Subcutaneous abdominal adipose tissue (tissue), 5 donors: ENCODE data around the gene PLCH1.
"Not testable (repeated sequence)": the region's sequence is repeated elsewhere in the genome, so short reads cannot be mapped to it uniquely, and the experiment has no call there.

ENCODE experiments used
- H3K27ac ChIP-seq: one replicate; pipeline ENCODE4 v1.7.0; 2013; ENCODE audit warnings: low read depth, mild to moderate bottlenecking, inconsistent platforms, low read length, moderate library complexity
- H3K27me3 ChIP-seq, 5 donors: one replicate each; pipeline ENCODE4 v1.7.0; 2013; ENCODE audit warnings: low read length in 5 of 5, inconsistent platforms in 1 of 5; ENCODE audit not compliant: control insufficient read depth in 5 of 5, insufficient read depth in 4 of 5
- H3K36me3 ChIP-seq, 5 donors: one replicate each; pipeline ENCODE4 v1.7.0; 2013; ENCODE audit warnings: low read length in 5 of 5; ENCODE audit not compliant: control insufficient read depth in 5 of 5, insufficient read depth in 5 of 5
- H3K4me1 ChIP-seq, 5 donors: one replicate each; pipeline ENCODE4 v1.7.0; 2013; ENCODE audit warnings: low read length in 5 of 5, mild to moderate bottlenecking in 3 of 5, moderate library complexity in 1 of 5; ENCODE audit not compliant: control insufficient read depth in 5 of 5, insufficient read depth in 5 of 5
- H3K4me3 ChIP-seq, 5 donors: one replicate each; pipeline ENCODE4 v1.7.0; 2013; ENCODE audit warnings: low read length in 5 of 5, low read depth in 1 of 5
- H3K9ac ChIP-seq, 5 donors: one replicate each; pipeline ENCODE4 v1.7.0; 2013; ENCODE audit warnings: low read length in 5 of 5, mild to moderate bottlenecking in 4 of 5, moderate library complexity in 3 of 5
- H3K9me3 ChIP-seq, 5 donors: one replicate each; pipeline ENCODE4 v1.7.0; 2013; ENCODE audit warnings: low read length in 5 of 5; ENCODE audit not compliant: control insufficient read depth in 5 of 5
- donor health status: healthy.
- donor health status: healthy.
- donor health status: healthy.
- donor health status: healthy.
- donor health status: healthy.

PLCH1 gene

GRCh38 chr3:155648013-155648591 lies 96.8 kb downstream of the PLCH1 start:
- Histone ChIP-seq H3K4me3 (no peak overlapping the region), H3K36me3 (no peaks in the 10 kb centered on the region), H3K27me3 (peaks cover 0 to 4% (median 0%) of the 10 kb centered on the region in 5 donors), H3K4me1 (no peaks in the 10 kb centered on the region), H3K27ac (no peak overlapping the region), H3K9ac (no peak overlapping the region), H3K9me3 (no peaks in the 10 kb centered on the region)

- Histone ChIP-seq H3K36me3 (no peaks in the 10 kb centered on the region), H3K9me3 (no peaks in the 10 kb centered on the region), H3K4me3 (no peak overlapping the region), H3K4me1 (no peaks in the 10 kb centered on the region), H3K27ac (no peak overlapping the region), H3K9ac (no peak overlapping the region), H3K27me3 (peaks cover 0 to 2% (median 0%) of the 10 kb centered on the region in 5 donors)
Measured at GRCh38 chr3:155647206-155647605, 97.7 kb downstream of the PLCH1 start.

- H3K27ac ChIP-seq, result no peak overlapping the region
- H3K4me3 ChIP-seq, result no peak overlapping the region
- no peaks in the 10 kb centered on the region for H3K4me1 ChIP-seq
- H3K27me3 ChIP-seq, result peaks cover 0 to 2% (median 0%) of the 10 kb centered on the region in 5 donors
- H3K36me3 ChIP-seq, result no peaks in the 10 kb centered on the region
- H3K9ac ChIP-seq, result no peak overlapping the region
- no peaks in the 10 kb centered on the region for H3K9me3 ChIP-seq
Measured at GRCh38 chr3:155646669-155647068, 98.2 kb downstream of the PLCH1 start.

- Histone ChIP-seq H3K4me3 (no peak overlapping the region), H3K4me1 (no peaks in the 10 kb centered on the region), H3K27ac (no peak overlapping the region), H3K9me3 (no peaks in the 10 kb centered on the region), H3K9ac (no peak overlapping the region), H3K36me3 (no peaks in the 10 kb centered on the region), H3K27me3 (peaks cover 0 to 2% (median 0%) of the 10 kb centered on the region in 5 donors)
Measured at GRCh38 chr3:155646128-155646527, 98.7 kb downstream of the PLCH1 start.

- no peaks in the 10 kb centered on the region for H3K4me1 ChIP-seq
- H3K9me3 ChIP-seq, result no peaks in the 10 kb centered on the region
- no peak overlapping the region for H3K4me3 ChIP-seq
- H3K27ac ChIP-seq, result no peak overlapping the region
- H3K27me3 ChIP-seq, result peaks cover 0 to 2% (median 0%) of the 10 kb centered on the region in 5 donors
- no peaks in the 10 kb centered on the region for H3K36me3 ChIP-seq
- H3K9ac ChIP-seq, result no peak overlapping the region
Measured at GRCh38 chr3:155643581-155644165, 101.2 kb downstream of the PLCH1 start.

GRCh38 chr3:155641956-155642355 lies 102.9 kb downstream of the PLCH1 start:
- no peaks in the 10 kb centered on the region for H3K9me3 ChIP-seq
- H3K9ac ChIP-seq, result no peak overlapping the region
- peaks cover 0 to 2% (median 0%) of the 10 kb centered on the region in 5 donors for H3K27me3 ChIP-seq
- no peaks in the 10 kb centered on the region for H3K36me3 ChIP-seq
- H3K4me1 ChIP-seq, result peaks cover 0 to 5% (median 0%) of the 10 kb centered on the region in 5 donors
- no peak overlapping the region for H3K4me3 ChIP-seq
- no peak overlapping the region for H3K27ac ChIP-seq

- Histone ChIP-seq H3K9ac (no peak overlapping the region), H3K36me3 (no peaks in the 10 kb centered on the region), H3K4me1 (peaks cover 0 to 5% (median 0%) of the 10 kb centered on the region in 5 donors), H3K27me3 (no peaks in the 10 kb centered on the region), H3K9me3 (no peaks in the 10 kb centered on the region), H3K27ac (no peak overlapping the region), H3K4me3 (no peak overlapping the region)
Measured at GRCh38 chr3:155640098-155640497, 104.8 kb downstream of the PLCH1 start.

GRCh38 chr3:155639462-155640055 lies 105.3 kb downstream of the PLCH1 start:
- Histone ChIP-seq H3K9me3 (no peaks in the 10 kb centered on the region), H3K4me3 (no peak overlapping the region), H3K9ac (no peak overlapping the region), H3K4me1 (peaks cover 0 to 5% (median 0%) of the 10 kb centered on the region in 5 donors), H3K27me3 (no peaks in the 10 kb centered on the region), H3K27ac (no peak overlapping the region), H3K36me3 (no peaks in the 10 kb centered on the region)

GRCh38 chr3:155638461-155638860 lies 106.4 kb downstream of the PLCH1 start:
- not testable (repeated sequence) for H3K27ac ChIP-seq, H3K4me3 ChIP-seq, H3K27me3 ChIP-seq, H3K9ac ChIP-seq, H3K9me3 ChIP-seq, H3K4me1 ChIP-seq, H3K36me3 ChIP-seq

- H3K9me3 ChIP-seq, result no peaks in the 10 kb centered on the region
- H3K9ac ChIP-seq, result no peak overlapping the region
- no peak overlapping the region for H3K27ac ChIP-seq
- H3K36me3 ChIP-seq, result no peaks in the 10 kb centered on the region
- H3K27me3 ChIP-seq, result no peaks in the 10 kb centered on the region
- no peak overlapping the region for H3K4me3 ChIP-seq
- H3K4me1 ChIP-seq, result peaks cover 0 to 5% (median 0%) of the 10 kb centered on the region in 5 donors
Measured at GRCh38 chr3:155637567-155637966, 107.3 kb downstream of the PLCH1 start.
